K562 (cell line): ENCODE measurements around the gene VIM.

Source experiments
- POLR2A ChIP-seq: fragments of 450-650 bp; conservative IDR thresholded peaks from 2 replicates; pipeline ENCODE4 v1.6.1; 2016
- STAT5B ChIP-seq: fragments of 250-450 bp; sonication (Bioruptor Pico); IDR thresholded peaks from 2 replicates; pipeline ENCODE4 v1.8.0; 2021; ENCODE audit warnings: mild to moderate bottlenecking, inconsistent platforms
- ZNF253 ChIP-seq: fragments of 250-450 bp; sonication (Bioruptor Pico); conservative IDR thresholded peaks from 2 replicates; pipeline ENCODE4 v1.6.1; 2021; ENCODE audit warnings: mild to moderate bottlenecking
- TF ChIP-seq, protein P1 (sequence below): fragments of 450-650 bp; IDR thresholded peaks from 2 replicates; pipeline ENCODE4 v1.6.1; 2018; ENCODE audit not compliant: partially characterized antibody
- TF ChIP-seq, protein P2 (sequence below), 3 experiments: IDR thresholded peaks in 2 of 3; conservative IDR thresholded peaks in 1 of 3; 2 replicates each; pipeline ENCODE4 v1.5.1; 2011 to 2012; ENCODE audit warnings: low read length in 3 of 3, mild to moderate bottlenecking in 3 of 3, control low read depth in 2 of 3, improper control_type of control experiment in 1 of 3, inconsistent platforms in 1 of 3, low read depth in 1 of 3, mixed read lengths in 1 of 3, moderate library complexity in 1 of 3; ENCODE audit not compliant: insufficient read depth in 2 of 3
- TF ChIP-seq, protein P3 (sequence below), 2 experiments: fragments of 450-650 bp in 1 of 2; sonication (generic) in 1 of 2; formaldehyde crosslinking; conservative IDR thresholded peaks; 2 replicates each; pipeline versions ENCODE4 v1.4.0 to v1.8.1; 2020 to 2022; ENCODE audit warnings: mild to moderate bottlenecking in 1 of 2, missing genetic modification reagents in 1 of 2

DNA sequence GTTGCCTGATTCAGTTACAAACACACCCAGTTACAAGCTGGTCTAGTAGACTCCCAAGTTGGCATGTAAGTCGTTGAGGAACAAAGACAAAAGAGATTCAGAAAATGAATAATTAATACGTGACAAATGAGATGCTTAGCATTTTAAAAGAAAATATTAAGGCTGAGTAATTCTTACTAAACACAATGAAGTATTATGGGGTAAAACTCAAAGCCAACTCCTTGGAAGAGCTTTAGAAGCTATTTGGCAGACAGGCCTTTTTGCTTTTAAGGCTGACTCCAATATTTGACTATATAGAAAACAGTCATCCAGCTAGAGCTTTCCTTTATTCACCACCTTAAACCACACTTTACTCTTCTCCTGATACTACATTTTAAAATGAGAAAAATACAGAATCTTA, 32.0 kb upstream of the VIM start:
- TF ChIP-seq, protein P1, sequence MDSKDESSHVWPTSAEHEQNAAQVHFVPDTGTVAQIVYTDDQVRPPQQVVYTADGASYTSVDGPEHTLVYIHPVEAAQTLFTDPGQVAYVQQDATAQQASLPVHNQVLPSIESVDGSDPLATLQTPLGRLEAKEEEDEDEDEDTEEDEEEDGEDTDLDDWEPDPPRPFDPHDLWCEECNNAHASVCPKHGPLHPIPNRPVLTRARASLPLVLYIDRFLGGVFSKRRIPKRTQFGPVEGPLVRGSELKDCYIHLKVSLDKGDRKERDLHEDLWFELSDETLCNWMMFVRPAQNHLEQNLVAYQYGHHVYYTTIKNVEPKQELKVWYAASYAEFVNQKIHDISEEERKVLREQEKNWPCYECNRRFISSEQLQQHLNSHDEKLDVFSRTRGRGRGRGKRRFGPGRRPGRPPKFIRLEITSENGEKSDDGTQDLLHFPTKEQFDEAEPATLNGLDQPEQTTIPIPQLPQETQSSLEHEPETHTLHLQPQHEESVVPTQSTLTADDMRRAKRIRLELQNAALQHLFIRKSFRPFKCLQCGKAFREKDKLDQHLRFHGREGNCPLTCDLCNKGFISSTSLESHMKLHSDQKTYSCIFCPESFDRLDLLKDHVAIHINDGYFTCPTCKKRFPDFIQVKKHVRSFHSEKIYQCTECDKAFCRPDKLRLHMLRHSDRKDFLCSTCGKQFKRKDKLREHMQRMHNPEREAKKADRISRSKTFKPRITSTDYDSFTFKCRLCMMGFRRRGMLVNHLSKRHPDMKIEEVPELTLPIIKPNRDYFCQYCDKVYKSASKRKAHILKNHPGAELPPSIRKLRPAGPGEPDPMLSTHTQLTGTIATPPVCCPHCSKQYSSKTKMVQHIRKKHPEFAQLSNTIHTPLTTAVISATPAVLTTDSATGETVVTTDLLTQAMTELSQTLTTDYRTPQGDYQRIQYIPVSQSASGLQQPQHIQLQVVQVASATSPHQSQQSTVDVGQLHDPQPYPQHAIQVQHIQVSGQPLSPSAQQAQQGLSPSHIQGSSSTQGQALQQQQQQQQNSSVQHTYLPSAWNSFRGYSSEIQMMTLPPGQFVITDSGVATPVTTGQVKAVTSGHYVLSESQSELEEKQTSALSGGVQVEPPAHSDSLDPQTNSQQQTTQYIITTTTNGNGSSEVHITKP: no peak
- no peak for TF ChIP-seq STAT5B (CRISPR knock-in tag)
- no peak for TF ChIP-seq ZNF253 (CRISPR knock-in tag)
- TF ChIP-seq, protein P2, sequence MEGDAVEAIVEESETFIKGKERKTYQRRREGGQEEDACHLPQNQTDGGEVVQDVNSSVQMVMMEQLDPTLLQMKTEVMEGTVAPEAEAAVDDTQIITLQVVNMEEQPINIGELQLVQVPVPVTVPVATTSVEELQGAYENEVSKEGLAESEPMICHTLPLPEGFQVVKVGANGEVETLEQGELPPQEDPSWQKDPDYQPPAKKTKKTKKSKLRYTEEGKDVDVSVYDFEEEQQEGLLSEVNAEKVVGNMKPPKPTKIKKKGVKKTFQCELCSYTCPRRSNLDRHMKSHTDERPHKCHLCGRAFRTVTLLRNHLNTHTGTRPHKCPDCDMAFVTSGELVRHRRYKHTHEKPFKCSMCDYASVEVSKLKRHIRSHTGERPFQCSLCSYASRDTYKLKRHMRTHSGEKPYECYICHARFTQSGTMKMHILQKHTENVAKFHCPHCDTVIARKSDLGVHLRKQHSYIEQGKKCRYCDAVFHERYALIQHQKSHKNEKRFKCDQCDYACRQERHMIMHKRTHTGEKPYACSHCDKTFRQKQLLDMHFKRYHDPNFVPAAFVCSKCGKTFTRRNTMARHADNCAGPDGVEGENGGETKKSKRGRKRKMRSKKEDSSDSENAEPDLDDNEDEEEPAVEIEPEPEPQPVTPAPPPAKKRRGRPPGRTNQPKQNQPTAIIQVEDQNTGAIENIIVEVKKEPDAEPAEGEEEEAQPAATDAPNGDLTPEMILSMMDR (IDR thresholded peaks at IDR 0.05 in 2 of 3, conservative IDR thresholded peaks at IDR 0.05 in 1 of 3; ENCODE audit: insufficient read depth in 2 of 3, low read depth in 1 of 3, low read length in 3 of 3): no peak
- TF ChIP-seq, protein P3, sequence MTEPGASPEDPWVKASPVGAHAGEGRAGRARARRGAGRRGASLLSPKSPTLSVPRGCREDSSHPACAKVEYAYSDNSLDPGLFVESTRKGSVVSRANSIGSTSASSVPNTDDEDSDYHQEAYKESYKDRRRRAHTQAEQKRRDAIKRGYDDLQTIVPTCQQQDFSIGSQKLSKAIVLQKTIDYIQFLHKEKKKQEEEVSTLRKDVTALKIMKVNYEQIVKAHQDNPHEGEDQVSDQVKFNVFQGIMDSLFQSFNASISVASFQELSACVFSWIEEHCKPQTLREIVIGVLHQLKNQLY (CRISPR knock-in tag; conservative IDR thresholded peaks at IDR 0.05): no peak
- TF ChIP-seq POLR2A: no peak
